Thoracic aorta (tissue), 2 donors: ENCODE results near the gene MTURN. TPM values are rescaled to one million over a fixed set of nuclear protein-coding genes. Genes with fewer than 3 reads are reported as not detected.

ENCODE experiments used
- ATAC-seq: fragments of 150-250 bp; one replicate; pipeline ENCODE4 v1.8.0; 2017; ENCODE audit warnings: low read depth; ENCODE audit not compliant: insufficient number of reproducible peaks, low FRiP score
- DNase-seq: peaks from one replicate; pipeline ENCODE4 v3.0.0-alpha.2; 2020; ENCODE audit warnings: low spot score
- H3K27ac ChIP-seq, 2 donors: fragments of 200-600 bp; sonication (generic); 1 replicate in 1 of 2; 2 replicates in 1 of 2; pipeline ENCODE4 v1.5.1; 2016; ENCODE audit warnings: mild to moderate bottlenecking in 2 of 2, moderate library complexity in 2 of 2
- H3K27me3 ChIP-seq: fragments of 200-600 bp; sonication (generic); replicated peaks from 2 replicates; pipeline ENCODE4 v1.6.0; 2016; ENCODE audit warnings: mild to moderate bottlenecking; ENCODE audit not compliant: insufficient read depth
- H3K36me3 ChIP-seq: fragments of 200-600 bp; sonication (generic); one replicate; pipeline ENCODE4 v1.5.1; 2016
- H3K4me1 ChIP-seq, 2 donors: fragments of 200-600 bp; sonication (generic); 1 replicate in 1 of 2; 2 replicates in 1 of 2; pipeline versions ENCODE4 v1.5.1 to v1.6.0; 2016; ENCODE audit warnings: low read depth in 2 of 2, mild to moderate bottlenecking in 1 of 2; ENCODE audit not compliant: control insufficient read depth in 1 of 2
- H3K4me3 ChIP-seq: fragments of 200-600 bp; sonication (generic); 2 replicates; pipeline ENCODE4 v1.5.1; 2016; ENCODE audit warnings: mild to moderate bottlenecking
- H3K9me3 ChIP-seq: fragments of 200-600 bp; sonication (generic); 2 replicates; pipeline ENCODE4 v1.5.1; 2016
- CTCF ChIP-seq: fragments of 200-600 bp; sonication (generic); IDR thresholded peaks from one replicate; pipeline ENCODE4 v1.5.1; 2019; ENCODE audit warnings: antibody characterized with exemption
- total RNA-seq, 2 donors: library from RNA; depleted of rRNA; stranded (reverse); fragments of >200 nt; gene quantifications; one replicate each; pipeline versions ENCODE4 v1.1.0 to v1.2.3, GENCODE V29; 2016

Gene MTURN
- total RNA-seq, 2 donors from 2014 or later: 71.1 to 80.1 TPM

GRCh38 chr7:30136117-30136731 lies 1.4 kb downstream of the MTURN start:
- TF ChIP-seq CTCF: no peak
- Histone ChIP-seq H3K27me3 (no peaks in the 10 kb centered on the region), H3K4me1 (peaks cover 14 to 50% of the 10 kb centered on the region in 2 donors), H3K9me3 (no peaks in the 10 kb centered on the region), H3K36me3 (no peaks in the 10 kb centered on the region), H3K4me3 (peak overlapping the region; percentile 90), H3K27ac (peak overlapping the region; percentile 89 to 90)
- no peak for DNase-seq
- ATAC-seq: no peak

DNA sequence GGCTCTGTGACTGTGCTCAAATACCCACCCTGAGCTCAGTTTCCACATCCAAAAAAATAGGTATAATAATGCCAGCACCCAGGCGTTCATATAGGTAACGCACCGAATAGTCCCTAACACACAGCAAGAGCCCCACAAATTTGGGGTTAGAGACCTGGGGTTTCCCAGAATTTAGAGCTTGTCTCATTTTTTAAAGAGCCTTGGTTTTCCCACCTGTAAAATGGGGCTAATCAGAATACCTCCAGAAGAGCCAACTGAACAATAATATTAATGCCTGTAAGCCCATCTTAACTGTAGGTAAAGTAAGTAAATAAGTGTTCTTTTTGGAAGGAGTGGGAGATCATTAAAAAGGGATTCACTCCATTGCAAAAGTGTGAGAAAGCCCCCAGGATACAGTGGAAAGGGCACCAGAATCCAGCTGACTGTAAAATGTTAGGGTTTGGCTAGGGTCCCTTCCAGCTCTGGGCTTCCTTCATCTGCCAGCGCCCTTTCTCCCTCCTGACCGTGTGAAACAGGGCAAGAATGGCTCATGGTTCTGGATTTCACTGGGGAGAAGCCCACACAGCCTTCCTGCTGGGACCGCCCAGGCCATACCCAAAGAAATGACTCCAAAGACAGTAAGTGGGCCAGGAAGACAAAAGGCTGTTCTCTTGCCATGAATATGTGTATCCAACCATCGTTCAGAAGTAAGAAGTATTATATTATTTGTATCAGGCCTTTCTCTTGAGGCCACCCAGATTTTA lies 2.1 kb downstream of the MTURN start:
- Histone ChIP-seq H3K36me3 (no peaks in the 10 kb centered on the region), H3K27ac (peak overlapping the region in 1 of 2 donors; percentile 89), H3K9me3 (no peaks in the 10 kb centered on the region), H3K4me3 (peak overlapping the region; percentile 90), H3K27me3 (no peaks in the 10 kb centered on the region), H3K4me1 (peaks cover 20 to 57% of the 10 kb centered on the region in 2 donors)
- ATAC-seq (no peak), DNase-seq (no peak)
- no peak for TF ChIP-seq CTCF

- TF ChIP-seq CTCF: no peak
- Histone ChIP-seq H3K9me3 (no peaks in the 10 kb centered on the region), H3K36me3 (no peaks in the 10 kb centered on the region), H3K27me3 (no peaks in the 10 kb centered on the region), H3K4me1 (peaks cover 31 to 78% of the 10 kb centered on the region in 2 donors), H3K4me3 (no peak overlapping the region), H3K27ac (peak overlapping the region; percentile 0 to 8)
- ATAC-seq (no peak), DNase-seq (no peak)
These were observed 5.1 kb downstream of the MTURN start for GRCh38 chr7:30139836-30140384.

DNA sequence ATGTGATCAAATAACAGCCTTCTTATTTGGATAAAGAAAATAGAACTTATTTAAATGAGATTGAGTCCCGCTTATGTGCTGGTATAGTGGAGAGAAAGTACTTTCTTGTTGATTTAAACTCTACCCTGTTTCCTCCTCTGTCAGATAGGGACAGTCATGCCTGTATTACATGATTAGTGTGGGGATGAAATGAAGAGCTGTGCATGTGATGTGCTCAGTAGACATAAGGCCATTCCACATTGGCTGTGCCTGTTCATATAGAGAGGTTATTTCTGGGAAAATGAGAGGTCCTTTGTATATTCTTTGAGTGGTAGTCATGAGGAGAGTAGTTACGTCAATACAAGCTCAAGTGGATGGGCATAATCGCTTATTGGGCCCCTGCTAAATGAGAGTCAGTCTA lies 5.7 kb downstream of the MTURN start:
- no peak for ATAC-seq
- peaks cover 31 to 78% of the 10 kb centered on the region in 2 donors for H3K4me1 ChIP-seq
- H3K4me3 ChIP-seq: no peak overlapping the region
- no peaks in the 10 kb centered on the region for H3K9me3 ChIP-seq
- H3K27me3 ChIP-seq: no peaks in the 10 kb centered on the region
- no peak for TF ChIP-seq CTCF
- no peaks in the 10 kb centered on the region for H3K36me3 ChIP-seq
- DNase-seq: no peak
- H3K27ac ChIP-seq: no peak overlapping the region

DNA sequence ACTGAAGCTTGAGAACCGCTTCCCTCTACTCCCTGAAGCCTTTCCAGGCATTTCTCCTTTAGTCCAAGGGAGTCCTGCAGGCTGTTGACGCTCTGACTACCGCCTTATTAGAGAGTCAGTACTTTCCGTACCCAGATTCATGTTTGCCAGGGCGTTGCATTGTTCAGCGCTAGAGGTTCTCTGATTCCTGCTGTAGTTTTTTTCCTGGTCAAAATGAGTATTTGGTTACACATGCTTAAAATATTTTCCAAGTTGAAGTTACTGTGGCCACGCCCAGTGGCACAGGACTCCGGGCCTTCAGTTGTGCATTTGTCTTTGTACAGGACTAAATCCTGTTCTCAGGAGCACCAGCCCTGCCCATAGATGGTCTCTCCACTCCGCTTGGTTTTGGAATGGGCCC lies 7.9 kb downstream of the MTURN start:
- peak; percentile 3 for TF ChIP-seq CTCF
- H3K27me3 ChIP-seq: no peaks in the 10 kb centered on the region
- no peak for DNase-seq
- H3K4me3 ChIP-seq: peak overlapping the region; percentile 27
- H3K9me3 ChIP-seq: no peaks in the 10 kb centered on the region
- ATAC-seq: peak; percentile 89
- H3K27ac ChIP-seq: peak overlapping the region; percentile 74 to 76
- H3K4me1 ChIP-seq: peaks cover 20 to 62% of the 10 kb centered on the region in 2 donors
- H3K36me3 ChIP-seq: no peaks in the 10 kb centered on the region
